HG03439 (cell line): Measurements from ENCODE around the gene EPN1.
A peak's percentile ranks its signal among the peaks of the same experiment; 100 is the strongest.

Source experiments
- ATAC-seq: cut with Tn5 transposase; IDR thresholded peaks from one replicate; pipeline ENCODE4 v1.9.1; 2021; ENCODE audit warnings: mild to moderate bottlenecking, moderate library complexity; ENCODE audit not compliant: unreplicated experiment

The EPN1 gene

DNA sequence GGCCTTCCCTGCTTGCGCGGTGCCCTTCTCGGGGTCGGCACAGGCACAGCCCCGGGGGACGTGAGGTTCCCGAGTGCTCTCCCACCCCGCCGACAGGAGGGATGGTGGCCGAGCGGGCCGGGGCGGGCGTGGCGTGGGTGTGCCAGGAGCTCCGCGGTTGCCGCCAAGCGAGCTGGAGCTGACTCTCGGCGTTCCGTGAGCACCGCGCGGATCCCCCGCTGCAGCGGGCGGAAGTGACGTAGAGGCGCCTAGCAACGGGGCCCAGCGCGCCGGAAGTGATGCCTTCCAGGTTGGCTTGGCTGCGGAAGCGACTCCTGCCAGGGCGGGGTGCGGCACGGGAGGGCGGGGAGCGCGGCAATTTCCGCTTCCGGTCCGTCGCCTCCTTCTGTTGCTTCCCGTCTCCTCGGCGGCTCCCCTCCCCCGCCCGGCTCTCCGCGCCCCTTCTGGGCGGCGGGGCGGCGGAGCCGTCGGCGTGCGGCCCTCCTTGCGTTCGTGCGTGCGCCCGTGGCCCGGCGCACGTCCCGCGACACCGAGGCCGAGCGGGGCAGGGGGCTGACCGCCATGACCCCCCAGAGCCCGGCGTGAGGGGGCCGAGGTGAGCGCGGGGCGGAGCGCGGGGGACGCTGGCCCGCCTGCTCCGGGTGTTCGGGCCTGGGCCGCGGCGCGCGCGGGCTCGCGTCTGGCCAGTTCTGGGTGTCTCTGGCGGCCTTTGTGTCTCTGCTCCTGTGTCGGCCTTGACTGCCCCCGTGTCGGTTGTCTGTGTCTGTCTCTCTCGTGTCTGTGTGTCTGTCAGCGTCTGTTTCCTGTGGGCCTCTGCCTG is at the start of gene EPN1:
TSS of gene EPN1 (plus strand) at position 386 of the 820 bp plus-strand sequence. CDS start 3,402 bp downstream, outside the sequence.
- ATAC-seq: peak; percentile 61

DNA sequence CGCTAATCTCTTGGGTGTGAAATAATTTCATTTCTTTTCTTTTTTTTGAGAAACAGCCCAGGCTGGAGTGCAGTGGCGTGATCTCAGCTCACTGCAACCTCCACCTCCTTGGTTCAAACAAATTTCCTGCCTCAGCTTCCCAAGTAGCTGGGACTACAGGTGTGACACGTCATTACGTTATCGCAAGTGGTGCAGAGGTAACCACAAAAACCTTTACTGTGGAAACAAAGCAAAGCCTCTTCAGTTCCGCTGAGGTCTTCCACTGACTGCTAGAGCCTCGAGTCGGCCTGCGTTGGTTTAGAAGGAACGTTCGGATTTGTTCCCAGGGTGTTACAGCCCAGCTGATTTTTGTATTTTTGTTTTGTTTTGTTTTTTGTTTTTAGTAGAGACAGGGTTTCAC is 48.7 kb upstream of the EPN1 start:
- no peak for ATAC-seq

DNA sequence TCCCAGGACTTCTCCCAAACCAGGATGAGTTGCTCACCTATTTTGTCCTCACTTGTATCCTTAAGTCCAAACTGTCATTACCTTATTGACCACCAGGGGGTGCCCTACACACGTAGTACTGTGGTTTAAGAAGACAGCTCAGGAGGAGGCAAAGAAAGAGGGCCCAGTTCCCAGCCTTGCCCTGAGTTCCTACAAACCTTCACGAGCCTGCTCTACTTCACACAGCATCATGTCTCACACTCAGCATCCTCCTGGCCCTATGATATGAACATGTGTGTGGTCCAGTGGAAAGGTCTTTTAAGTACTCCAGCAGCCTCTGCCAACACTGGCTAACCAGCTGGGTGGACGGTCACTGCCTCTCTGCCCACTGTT is 42.6 kb upstream of the EPN1 start:
- no peak for ATAC-seq

DNA sequence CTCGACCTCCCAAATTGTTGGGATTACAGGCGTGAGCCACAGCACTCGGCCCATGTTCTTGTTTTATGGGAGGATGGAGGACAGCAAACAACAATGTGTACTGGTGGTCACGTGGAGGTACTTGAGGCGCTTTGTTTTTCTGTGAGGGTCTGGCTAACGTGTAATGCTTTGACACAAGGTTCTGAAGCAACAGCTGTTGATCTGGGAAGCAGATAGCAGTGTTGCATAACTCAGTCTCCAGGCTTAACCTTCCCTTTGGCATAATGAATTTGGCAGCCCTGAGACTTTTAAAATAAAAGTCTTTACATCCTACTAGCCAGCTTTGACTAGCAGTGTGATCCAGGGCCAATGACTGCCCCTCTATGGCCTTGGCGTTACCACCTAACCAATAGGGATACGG is 41.2 kb upstream of the EPN1 start:
- no peak for ATAC-seq

DNA sequence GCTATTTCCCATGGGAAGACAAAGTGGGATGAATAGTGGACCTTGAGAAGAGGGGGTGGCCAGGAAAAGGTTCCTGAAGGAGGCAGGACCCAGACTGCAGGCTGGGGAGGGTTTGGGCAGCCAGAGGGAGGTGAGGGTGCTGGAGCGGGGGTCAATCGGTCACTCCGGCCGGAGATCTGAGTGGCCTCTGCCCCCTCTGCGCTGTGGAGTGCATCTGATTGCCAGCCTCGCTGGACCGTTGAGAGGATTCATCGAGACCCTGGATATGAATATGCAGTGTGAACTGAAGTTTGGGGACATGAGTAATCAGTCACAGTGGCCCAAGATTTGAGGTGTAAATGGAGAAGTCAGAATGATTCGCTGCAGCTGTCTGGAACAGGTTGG is 39.7 kb upstream of the EPN1 start:
- no peak for ATAC-seq

DNA sequence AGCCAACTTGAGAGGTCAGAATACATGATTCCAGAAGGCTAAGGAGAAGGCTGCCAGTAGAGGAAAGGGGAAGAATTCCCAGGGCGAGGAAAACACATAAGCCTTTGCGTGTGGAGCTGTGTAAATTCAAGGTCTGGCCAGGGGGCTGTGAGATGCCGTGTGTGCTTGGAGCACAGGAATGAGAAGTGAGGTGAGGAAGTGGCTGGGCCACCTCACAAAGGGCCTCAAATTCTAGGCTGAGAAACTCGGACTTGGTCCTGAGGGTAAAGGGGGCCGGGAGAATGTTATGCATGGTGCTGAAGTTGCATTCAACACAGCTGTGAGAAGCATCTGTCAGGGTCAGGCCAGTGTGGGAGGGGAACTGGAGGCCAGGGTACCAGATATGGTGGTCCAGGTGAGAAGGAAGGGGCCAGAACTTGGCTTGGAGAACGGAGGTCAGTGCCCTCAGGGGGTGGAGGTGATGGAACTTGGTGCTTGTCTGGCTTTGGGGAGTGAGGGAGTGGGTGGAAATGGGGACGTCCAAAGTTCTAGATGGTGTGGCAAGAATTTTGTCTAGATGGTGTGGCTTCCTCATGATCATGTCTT is 39.1 kb upstream of the EPN1 start:
- ATAC-seq: no peak

DNA sequence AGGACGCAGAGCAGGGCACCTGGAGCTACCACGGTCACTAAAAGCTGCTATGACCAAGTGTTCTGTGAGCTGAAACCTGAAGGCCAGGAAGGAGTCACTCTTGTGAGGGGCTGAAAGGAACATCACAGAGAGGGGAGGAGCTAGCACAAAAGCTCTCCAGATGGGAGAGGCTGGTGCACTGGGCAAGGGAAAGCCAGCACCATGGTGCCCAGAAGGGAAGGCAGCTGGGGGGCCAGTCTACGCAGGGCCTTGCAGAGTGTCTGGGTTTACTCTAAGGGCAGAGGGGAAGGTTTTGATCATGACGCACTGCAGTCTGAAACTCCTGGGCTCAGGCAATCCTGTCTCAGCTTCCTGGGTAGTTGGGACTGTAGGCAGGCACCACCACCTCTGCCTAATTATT is 38.3 kb upstream of the EPN1 start:
- ATAC-seq: no peak

DNA sequence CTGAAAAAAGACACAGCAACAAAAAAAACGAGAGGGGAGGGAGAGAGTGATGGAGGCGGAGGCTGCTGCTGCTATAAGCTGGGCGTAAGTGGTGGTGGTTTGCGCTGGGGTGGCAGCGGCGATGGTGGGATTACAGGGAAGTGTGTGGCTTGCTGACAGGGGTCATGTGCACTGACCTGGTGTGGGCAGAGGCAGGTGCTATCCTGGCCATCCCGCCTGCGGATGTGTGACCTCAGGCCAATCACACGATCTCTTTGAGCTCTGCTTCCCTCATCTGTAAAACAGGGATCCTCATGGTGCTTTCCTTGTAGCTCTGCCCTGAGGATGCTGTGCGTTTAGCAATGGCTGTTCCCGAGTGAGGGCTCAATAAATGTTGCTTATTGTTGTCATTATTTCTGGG is 37.5 kb upstream of the EPN1 start:
- ATAC-seq: no peak

DNA sequence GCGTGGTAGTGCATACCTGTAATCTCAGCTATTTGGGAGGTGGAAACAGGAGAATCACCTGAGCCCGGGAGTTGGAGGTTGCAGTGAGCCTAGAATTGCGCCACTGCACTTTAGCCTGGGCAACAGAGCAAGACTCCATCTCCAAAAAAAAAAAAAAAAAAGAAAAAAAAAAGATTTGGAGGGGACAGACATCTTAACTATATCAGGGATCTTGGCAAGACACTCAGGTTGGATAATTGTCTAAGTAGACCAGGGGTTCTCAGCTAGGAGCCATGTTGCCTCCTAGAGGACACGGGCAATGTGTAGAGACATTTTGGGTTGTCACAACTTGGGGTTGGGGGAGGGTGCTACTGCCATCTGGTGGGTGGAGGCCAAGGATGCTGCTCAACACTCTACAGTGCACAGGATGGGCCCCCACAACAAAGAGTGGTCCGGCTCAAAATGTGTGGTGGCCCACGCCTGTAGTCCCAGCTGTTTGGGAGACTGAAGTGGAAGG is 36.1 kb upstream of the EPN1 start:
- ATAC-seq: no peak

DNA sequence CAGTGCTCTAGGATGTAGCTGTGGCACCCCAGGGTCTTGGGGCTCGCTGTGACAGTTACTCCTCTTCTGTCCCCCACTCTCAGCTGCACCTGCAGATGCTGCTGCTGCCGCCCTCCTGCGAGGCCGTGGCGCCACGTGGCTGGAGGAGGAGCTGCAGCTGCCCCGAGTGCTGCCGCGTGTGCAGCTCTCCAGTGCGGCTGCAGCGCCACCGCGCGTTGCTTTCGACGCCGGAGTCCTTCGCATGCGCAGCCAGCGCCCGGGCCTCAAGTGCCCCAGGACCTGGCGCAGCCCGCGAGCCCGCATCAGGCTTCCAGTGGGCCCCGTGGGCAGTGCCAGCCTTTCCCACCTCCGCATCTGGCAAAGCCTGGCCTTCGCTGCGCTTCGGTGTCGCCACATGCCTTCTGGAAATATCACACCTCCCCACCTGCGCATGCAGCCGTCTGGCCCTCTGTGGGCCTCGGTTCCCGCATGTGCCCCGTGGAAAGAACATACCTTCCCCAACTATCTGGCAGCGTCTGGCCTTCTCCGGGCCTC is 34.9 kb upstream of the EPN1 start:
- no peak for ATAC-seq

DNA sequence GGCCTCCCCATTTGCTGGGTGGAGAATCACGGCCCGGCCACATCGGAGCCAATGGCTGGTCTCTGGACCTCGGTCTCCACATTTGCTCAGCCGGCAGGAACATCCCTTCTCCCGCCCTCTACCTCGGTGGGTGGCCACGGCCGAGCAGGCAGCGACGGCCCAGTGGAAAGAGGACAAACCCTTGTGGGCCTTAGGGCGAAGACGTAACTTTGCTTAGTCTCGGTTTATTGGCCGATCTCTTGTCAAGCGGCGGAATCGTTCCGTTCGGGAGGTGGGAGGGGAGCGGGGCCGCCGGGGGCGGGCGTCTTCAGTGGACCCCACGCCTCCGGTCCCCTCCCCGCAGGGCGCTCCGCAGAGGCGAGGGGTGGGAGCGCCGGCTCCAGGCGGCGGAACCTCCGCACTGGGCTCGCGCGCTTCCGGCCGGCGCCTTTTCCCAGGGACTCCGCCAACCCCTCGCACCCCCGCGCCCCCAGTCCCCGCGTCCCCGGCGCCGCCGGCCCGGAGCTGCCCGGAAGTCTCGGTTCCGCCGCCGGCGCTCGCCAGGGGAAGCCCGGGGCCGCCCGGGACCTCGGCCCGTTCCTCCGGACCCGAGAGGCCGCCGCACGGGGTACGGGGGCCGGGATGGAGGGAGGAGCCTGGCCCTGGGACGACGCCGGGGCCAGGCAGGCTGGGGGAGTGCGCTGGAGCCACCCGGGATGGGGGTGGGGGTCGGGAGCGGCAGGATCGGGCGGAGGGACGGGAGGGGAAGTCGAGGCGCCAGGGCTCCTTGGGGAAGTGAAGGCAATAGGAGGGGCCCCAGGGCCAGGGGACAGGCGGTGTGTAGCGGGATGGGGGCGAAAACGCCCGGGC is 34.2 kb upstream of the EPN1 start, which contains the start of gene ZNF580:
TSS of gene ZNF580 (plus strand) at position 426 of the 849 bp plus-strand sequence. CDS start 1,507 bp downstream, outside the sequence.
- no peak for ATAC-seq

DNA sequence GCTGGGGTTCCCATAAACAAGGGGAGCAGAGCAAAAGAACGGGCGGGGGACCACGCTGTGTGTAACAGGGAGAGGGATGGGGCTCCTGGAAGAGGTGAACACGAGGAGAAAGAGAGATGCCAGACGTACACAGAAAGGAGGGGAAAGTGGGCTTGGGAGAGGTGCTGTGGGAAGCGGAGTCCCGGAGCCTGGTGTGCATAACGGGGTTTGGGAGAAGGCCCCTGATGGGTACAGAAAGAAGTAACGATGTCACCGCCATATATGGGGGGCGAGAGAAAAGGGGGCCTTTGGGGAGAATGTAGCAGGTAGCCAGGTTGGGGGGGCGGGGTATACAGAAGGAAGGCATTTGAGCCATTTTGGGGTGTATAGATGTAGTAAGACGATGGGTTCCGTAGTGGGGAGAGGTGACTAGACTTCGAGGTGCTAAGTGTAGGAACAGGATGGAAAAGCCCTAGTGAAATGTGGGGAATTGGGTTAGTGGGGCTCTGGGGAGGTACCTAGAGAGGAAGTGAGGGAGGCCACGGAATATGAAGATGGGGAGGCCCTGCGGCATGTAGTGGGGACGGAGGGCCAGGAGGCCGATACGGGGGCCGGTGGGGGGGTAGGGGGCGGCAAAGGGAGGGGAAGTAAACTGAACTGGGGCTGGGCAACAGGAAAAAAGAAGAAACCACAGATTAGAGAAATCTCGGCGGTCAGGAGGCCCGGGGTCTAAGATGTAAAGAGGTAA is 33.4 kb upstream of the EPN1 start:
- ATAC-seq: no peak

DNA sequence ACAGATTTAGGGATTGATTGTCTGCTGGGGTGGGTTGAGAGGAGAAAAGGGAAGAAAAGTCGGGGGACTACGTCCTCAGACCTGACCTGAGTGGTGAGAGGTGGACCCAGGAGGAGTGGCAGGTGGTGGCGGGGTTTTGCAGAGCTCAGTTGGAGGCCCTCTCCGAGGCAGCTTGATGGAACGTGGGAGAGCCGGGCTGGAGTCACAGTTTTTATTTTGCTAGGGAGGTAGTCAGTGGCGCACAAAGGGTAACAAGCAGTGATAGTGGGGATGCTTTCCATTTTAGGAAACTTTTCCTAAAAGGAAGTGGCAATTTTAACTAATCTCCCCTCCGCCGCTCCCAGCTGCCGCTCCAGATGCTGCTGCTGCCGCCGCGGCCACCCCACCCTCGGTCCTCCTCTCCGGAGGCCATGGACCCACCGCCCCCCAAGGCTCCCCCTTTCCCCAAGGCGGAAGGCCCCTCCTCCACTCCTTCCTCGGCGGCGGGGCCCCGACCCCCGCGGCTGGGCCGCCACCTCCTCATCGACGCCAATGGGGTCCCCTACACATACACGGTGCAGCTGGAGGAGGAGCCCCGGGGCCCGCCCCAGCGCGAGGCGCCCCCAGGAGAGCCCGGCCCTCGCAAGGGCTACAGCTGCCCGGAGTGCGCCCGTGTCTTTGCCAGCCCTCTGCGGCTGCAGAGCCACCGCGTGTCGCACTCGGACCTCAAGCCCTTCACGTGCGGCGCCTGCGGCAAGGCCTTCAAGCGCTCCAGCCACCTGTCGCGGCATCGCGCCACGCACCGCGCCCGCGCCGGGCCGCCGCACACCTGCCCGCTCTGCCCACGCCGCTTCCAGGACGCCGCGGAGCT is 32.6 kb upstream of the EPN1 start:
- no peak for ATAC-seq

DNA sequence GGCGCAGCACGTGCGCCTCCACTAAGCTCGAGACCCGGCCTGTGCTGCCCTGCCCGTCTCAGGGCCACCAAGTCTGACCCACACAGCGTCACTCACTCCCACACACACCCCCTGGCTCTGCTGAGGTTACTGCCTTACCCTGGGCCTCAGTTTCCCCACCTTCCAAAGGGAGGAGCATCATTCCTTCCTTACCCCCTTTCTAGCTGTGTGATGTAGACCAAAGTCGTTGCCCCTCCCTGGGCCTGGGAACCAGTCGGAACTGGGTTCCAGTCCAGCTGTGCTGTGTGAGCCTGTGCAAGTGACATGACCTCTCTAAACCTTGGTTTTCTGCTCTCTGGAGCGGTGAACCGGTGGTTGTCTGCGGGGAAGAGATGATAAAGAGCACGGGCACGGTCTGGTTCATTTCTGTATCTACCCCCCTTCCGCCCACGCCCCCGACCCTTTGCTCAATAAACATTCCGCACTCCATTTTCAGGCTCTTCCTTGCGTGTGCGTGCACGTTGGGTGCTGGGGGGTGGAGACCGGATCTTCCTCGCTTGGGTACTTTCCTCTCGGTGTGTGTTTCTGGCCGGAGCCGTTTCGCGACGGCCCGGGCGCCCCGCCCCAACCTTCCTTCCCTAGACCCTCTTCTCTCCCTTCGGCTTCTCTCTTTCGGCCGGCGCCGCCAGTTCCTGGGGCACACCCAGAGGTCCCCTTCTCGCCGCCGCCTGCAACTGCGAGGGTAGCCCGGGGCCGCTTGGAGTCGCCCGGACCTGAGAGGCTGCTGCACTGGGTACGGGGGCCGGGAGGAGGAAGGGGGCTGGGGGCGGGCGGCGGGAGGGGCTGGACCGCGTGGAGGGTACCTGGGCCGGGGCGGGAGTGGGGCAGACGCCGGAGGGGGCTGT is 31.8 kb upstream of the EPN1 start, which contains the start of gene ZNF581:
TSS of gene ZNF581 (plus strand) at position 647 of the 884 bp plus-strand sequence. CDS start 923 bp downstream, outside the sequence.
- ATAC-seq: peak; percentile 27

DNA sequence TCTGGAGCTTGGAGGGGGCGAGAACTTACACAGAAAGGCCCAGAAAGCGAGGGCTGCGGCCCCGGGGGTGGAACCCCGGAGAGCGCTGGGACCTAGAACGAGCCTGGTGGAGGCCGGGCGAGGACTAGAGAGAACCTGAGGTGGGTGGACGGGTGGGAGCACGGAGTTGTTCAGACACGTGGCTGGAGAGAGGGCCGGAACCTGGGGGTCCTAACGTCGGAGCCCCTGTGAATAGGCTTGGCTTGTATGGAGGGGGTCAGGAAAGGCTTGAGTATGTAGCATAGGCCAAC is 31.2 kb upstream of the EPN1 start:
- no peak for ATAC-seq

DNA sequence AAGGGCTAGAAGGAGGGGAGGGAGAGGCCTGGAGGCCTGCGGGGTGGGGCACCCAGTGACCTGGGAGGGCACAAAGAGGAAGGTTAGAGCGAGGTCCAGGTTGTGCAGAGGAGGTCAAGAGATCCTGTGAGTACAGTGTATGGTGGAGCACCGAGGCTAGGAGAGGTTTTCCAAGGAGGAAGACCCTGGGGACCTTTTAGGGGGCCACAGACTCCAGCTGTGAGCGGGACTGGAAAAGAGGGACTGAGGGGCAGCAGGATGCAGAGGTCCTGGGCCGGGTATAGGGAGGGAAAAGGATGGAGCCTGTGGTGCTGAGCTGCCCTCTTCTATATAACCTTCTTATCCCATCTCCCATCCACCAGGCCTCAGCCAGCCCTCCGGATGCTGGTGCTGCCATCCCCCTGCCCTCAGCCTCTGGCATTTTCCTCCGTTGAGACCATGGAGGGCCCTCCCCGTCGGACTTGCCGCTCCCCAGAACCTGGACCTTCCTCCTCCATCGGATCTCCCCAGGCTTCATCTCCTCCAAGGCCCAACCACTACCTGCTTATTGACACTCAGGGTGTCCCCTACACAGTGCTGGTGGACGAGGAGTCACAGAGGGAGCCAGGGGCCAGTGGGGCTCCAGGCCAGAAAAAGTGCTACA is 30.7 kb upstream of the EPN1 start:
- no peak for ATAC-seq

DNA sequence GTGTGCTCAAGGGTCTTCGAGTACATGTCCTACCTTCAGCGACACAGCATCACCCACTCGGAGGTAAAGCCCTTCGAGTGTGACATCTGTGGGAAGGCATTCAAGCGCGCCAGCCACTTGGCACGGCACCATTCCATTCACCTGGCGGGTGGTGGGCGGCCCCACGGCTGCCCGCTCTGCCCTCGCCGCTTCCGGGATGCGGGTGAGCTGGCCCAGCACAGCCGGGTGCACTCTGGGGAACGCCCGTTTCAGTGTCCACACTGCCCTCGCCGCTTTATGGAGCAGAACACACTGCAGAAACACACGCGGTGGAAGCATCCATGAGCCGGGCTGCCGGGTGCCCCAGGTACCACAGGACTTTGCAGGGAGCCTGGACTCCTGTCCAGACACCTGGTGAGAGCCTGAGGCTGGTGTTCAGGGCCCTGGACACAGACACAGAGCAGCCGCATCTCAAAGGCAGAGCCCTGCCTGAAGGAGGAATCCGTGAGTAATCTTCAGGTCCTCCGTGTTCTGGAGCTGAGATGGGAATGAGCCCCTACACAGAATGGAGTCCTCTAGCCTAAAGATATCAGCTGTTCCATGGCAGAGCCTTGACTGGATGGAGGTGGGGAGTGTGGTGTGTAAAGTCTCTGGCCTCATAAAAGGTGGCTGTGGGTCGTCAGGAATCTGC is 30.0 kb upstream of the EPN1 start:
- ATAC-seq: no peak

DNA sequence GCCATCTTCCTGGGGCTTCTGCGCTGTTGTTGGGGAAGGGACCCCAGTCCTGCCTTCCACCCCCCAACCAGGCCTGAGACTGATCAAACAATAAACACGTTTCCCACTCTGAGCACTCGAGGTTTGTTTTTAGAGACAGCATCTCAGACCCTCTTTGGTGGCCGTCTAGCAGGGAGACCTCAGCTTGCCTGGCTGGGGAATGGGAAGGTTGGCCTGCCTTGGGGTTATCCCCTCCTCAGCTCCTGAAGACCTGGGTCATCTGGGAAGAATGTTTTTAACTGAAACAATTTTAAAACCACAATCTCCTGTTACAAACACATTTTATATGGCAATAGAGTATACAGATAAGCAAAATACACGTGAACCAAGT is 29.5 kb upstream of the EPN1 start:
- ATAC-seq: no peak
